K562 (cell line): ENCODE results near the gene FAM50A.

Source experiments
- EGR1 ChIP-seq: fragments of 450-650 bp; conservative IDR thresholded peaks from 2 replicates; pipeline ENCODE4 v1.6.1; 2017; ENCODE audit warnings: mild to moderate bottlenecking
- HDAC2 ChIP-seq: fragments of 450-650 bp; IDR thresholded peaks from 2 replicates; pipeline ENCODE4 v1.6.1; 2016; ENCODE audit warnings: mild to moderate bottlenecking
- KLF6 ChIP-seq: fragments of 250-450 bp; sonication (Bioruptor Pico); IDR thresholded peaks from 2 replicates; pipeline ENCODE4 v1.4.0; 2020; ENCODE audit warnings: mild to moderate bottlenecking, moderate library complexity, borderline replicate concordance
- POLR2A ChIP-seq: fragments of 450-650 bp; conservative IDR thresholded peaks from 2 replicates; pipeline ENCODE4 v1.6.1; 2016
- POLR2AphosphoS5 ChIP-seq: IDR thresholded peaks from 2 replicates; pipeline ENCODE4 v1.6.1; 2011; ENCODE audit warnings: mild to moderate bottlenecking, low read depth, low read length, moderate library complexity; ENCODE audit not compliant: control insufficient read depth, insufficient read depth
- POLR2G ChIP-seq: fragments of 200-400 bp; formaldehyde crosslinking; IDR thresholded peaks from 2 replicates; pipeline ENCODE4 v1.6.1; 2017; ENCODE audit warnings: low read depth, mild to moderate bottlenecking, antibody characterized with exemption, low read length, moderate library complexity
- RFX5 ChIP-seq: IDR thresholded peaks from 2 replicates; pipeline ENCODE4 v1.6.1; 2011; ENCODE audit warnings: low read depth, mild to moderate bottlenecking, improper control_type of control experiment, low read length
- SIN3A ChIP-seq, 2 experiments: fragments of 150-350 bp in 1 of 2; IDR thresholded peaks; 2 replicates each; pipeline ENCODE4 v1.6.1; 2011 to 2016; ENCODE audit warnings: borderline replicate concordance in 2 of 2, low read depth in 2 of 2, low read length in 2 of 2, mild to moderate bottlenecking in 2 of 2, moderate library complexity in 2 of 2; ENCODE audit not compliant: control insufficient read depth in 1 of 2
- TF ChIP-seq, protein P1 (sequence below): sonication (generic); formaldehyde crosslinking; IDR thresholded peaks from 2 replicates; pipeline ENCODE4 v1.8.0; 2022; ENCODE audit warnings: mild to moderate bottlenecking, missing genetic modification reagents
- TF ChIP-seq, protein P2 (sequence below), 2 experiments: fragments of 450-650 bp in 1 of 2; sonication (generic) in 1 of 2; formaldehyde crosslinking in 1 of 2; IDR thresholded peaks in 1 of 2; conservative IDR thresholded peaks in 1 of 2; 2 replicates each; pipeline versions ENCODE4 v1.6.1 to v1.8.1; 2016 to 2023; ENCODE audit warnings: mild to moderate bottlenecking in 2 of 2, moderate library complexity in 2 of 2, inconsistent platforms in 1 of 2, missing genetic modification reagents in 1 of 2
- TF ChIP-seq, protein P3 (sequence below), 3 experiments: IDR thresholded peaks in 2 of 3; conservative IDR thresholded peaks in 1 of 3; 2 replicates each; pipeline ENCODE4 v1.5.1; 2011 to 2012; ENCODE audit warnings: low read length in 3 of 3, mild to moderate bottlenecking in 3 of 3, control low read depth in 2 of 3, improper control_type of control experiment in 1 of 3, inconsistent platforms in 1 of 3, low read depth in 1 of 3, mixed read lengths in 1 of 3, moderate library complexity in 1 of 3; ENCODE audit not compliant: insufficient read depth in 2 of 3
- TF ChIP-seq, protein P4 (sequence below): sonication (generic); formaldehyde crosslinking; IDR thresholded peaks from 2 replicates; pipeline ENCODE4 v1.8.0; 2022; ENCODE audit warnings: missing genetic modification reagents, mild to moderate bottlenecking, borderline replicate concordance

DNA sequence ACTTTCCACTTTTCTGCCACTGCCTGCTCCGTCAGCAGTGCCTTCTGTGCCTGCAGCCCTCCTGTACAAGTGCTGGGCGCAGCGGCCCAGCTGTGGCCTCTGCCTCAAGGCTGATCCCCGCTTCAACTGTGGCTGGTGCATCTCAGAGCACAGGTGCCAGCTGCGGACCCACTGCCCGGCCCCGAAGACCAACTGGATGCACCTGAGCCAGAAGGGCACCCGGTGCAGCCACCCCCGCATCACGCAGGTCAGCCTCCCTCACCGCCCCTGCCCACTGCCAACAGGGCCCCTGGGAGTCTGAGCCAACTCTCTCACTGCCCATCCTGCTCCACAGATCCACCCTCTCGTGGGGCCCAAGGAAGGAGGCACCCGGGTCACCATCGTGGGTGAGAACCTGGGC is 21.7 kb downstream of the FAM50A start:
- TF ChIP-seq, protein P1, sequence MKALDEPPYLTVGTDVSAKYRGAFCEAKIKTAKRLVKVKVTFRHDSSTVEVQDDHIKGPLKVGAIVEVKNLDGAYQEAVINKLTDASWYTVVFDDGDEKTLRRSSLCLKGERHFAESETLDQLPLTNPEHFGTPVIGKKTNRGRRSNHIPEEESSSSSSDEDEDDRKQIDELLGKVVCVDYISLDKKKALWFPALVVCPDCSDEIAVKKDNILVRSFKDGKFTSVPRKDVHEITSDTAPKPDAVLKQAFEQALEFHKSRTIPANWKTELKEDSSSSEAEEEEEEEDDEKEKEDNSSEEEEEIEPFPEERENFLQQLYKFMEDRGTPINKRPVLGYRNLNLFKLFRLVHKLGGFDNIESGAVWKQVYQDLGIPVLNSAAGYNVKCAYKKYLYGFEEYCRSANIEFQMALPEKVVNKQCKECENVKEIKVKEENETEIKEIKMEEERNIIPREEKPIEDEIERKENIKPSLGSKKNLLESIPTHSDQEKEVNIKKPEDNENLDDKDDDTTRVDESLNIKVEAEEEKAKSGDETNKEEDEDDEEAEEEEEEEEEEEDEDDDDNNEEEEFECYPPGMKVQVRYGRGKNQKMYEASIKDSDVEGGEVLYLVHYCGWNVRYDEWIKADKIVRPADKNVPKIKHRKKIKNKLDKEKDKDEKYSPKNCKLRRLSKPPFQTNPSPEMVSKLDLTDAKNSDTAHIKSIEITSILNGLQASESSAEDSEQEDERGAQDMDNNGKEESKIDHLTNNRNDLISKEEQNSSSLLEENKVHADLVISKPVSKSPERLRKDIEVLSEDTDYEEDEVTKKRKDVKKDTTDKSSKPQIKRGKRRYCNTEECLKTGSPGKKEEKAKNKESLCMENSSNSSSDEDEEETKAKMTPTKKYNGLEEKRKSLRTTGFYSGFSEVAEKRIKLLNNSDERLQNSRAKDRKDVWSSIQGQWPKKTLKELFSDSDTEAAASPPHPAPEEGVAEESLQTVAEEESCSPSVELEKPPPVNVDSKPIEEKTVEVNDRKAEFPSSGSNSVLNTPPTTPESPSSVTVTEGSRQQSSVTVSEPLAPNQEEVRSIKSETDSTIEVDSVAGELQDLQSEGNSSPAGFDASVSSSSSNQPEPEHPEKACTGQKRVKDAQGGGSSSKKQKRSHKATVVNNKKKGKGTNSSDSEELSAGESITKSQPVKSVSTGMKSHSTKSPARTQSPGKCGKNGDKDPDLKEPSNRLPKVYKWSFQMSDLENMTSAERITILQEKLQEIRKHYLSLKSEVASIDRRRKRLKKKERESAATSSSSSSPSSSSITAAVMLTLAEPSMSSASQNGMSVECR, result no peak
- TF ChIP-seq EGR1 (no peak), POLR2AphosphoS5 (no peak), KLF6 (no peak), POLR2G (no peak), SIN3A (IDR thresholded peaks at IDR 0.05; ENCODE audit: borderline replicate concordance in 2 of 2, control insufficient read depth in 1 of 2, low read depth in 2 of 2, low read length in 2 of 2) (no peak), HDAC2 (no peak), POLR2A (no peak), RFX5 (no peak)
- TF ChIP-seq, protein P2, sequence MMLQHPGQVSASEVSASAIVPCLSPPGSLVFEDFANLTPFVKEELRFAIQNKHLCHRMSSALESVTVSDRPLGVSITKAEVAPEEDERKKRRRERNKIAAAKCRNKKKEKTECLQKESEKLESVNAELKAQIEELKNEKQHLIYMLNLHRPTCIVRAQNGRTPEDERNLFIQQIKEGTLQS (IDR thresholded peaks at IDR 0.05), result no peak
- TF ChIP-seq, protein P2 (CRISPR knock-in tag; conservative IDR thresholded peaks at IDR 0.05), result no peak
- TF ChIP-seq, protein P3, sequence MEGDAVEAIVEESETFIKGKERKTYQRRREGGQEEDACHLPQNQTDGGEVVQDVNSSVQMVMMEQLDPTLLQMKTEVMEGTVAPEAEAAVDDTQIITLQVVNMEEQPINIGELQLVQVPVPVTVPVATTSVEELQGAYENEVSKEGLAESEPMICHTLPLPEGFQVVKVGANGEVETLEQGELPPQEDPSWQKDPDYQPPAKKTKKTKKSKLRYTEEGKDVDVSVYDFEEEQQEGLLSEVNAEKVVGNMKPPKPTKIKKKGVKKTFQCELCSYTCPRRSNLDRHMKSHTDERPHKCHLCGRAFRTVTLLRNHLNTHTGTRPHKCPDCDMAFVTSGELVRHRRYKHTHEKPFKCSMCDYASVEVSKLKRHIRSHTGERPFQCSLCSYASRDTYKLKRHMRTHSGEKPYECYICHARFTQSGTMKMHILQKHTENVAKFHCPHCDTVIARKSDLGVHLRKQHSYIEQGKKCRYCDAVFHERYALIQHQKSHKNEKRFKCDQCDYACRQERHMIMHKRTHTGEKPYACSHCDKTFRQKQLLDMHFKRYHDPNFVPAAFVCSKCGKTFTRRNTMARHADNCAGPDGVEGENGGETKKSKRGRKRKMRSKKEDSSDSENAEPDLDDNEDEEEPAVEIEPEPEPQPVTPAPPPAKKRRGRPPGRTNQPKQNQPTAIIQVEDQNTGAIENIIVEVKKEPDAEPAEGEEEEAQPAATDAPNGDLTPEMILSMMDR (IDR thresholded peaks at IDR 0.05 in 2 of 3, conservative IDR thresholded peaks at IDR 0.05 in 1 of 3; ENCODE audit: insufficient read depth in 2 of 3, low read depth in 1 of 3, low read length in 3 of 3), result no peak
- TF ChIP-seq, protein P4, sequence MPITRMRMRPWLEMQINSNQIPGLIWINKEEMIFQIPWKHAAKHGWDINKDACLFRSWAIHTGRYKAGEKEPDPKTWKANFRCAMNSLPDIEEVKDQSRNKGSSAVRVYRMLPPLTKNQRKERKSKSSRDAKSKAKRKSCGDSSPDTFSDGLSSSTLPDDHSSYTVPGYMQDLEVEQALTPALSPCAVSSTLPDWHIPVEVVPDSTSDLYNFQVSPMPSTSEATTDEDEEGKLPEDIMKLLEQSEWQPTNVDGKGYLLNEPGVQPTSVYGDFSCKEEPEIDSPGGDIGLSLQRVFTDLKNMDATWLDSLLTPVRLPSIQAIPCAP (CRISPR knock-in tag), result no peak
